Activated T-helper 2 cell treated with anti-CD3 and anti-CD28 coated beads, Interferon-gamma antibody, Interleukin-2, Interleukin-4, amounts not matched to agents 10 μg/mL and 5 μg/mL and 100 μg/mL, durations not matched to agents 14 hours and 24 hours and 36 hours (primary cell): ENCODE data around the gene DERL3. TPM values are rescaled to one million over a fixed set of nuclear protein-coding genes. Genes with fewer than 3 reads are reported as not detected.

Source experiments
- DNase-seq: peaks from one replicate; pipeline ENCODE4 v3.0.0; 2021; ENCODE audit warnings: low spot score
- H3K27ac Mint-ChIP-seq: one replicate; pipeline ENCODE4 v1.8.0; 2021; ENCODE audit warnings: mixed read lengths
- H3K27me3 Mint-ChIP-seq: one replicate; pipeline ENCODE4 v1.8.0; 2021; ENCODE audit warnings: low read depth, mixed read lengths
- H3K36me3 Mint-ChIP-seq: one replicate; pipeline ENCODE4 v1.8.0; 2021; ENCODE audit warnings: low read depth, mixed read lengths
- H3K4me1 Mint-ChIP-seq: one replicate; pipeline ENCODE4 v1.8.0; 2021; ENCODE audit warnings: low read depth, mixed read lengths
- H3K4me3 Mint-ChIP-seq: one replicate; pipeline ENCODE4 v1.8.0; 2021; ENCODE audit warnings: low read depth, mild to moderate bottlenecking, moderate library complexity, mixed read lengths
- H3K9me3 Mint-ChIP-seq: one replicate; pipeline ENCODE4 v1.8.0; 2021; ENCODE audit warnings: mixed read lengths
- intact Hi-C: fragments of 100-400 bp; cut with micrococcal nuclease; formaldehyde crosslinking; loops from one replicate; pipeline ENCODE4 v1.15.1; 2023
- total RNA-seq: library from RNA; stranded (reverse); gene quantifications from 2 replicates; pipeline ENCODE4 v1.2.3, GENCODE V29; 2022

Gene DERL3
- total RNA-seq, 1 donor from 2014 or later, result 10.3 TPM

DNA sequence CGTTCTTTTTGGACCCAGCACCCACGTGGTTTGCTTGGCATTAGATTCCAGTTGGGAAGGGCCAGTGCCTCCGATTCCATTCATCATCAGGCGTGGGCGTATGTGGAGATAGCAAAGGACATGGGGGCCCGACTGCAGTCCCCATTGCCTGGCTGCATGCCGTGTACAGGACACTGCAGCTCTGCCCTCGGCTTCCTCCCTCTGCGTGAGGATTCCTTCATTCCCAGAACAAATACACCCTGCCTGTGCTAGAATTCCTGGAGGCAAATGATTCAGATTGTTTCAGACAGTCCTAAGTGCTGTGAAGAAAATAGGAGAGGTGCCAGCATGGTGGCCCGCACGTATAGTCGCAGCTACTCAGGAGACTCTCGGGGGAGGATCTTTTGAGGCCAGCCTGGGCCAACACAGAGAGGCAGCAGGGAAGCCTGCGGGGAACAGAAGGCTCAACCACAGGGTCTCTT lies 15.4 kb downstream of the DERL3 start:
- H3K4me1 Mint-ChIP-seq, result peaks cover 25% of the 10 kb centered on the region
- intact Hi-C loops, result no loop called here
- peaks cover 70% of the 10 kb centered on the region for H3K36me3 Mint-ChIP-seq
- H3K27me3 Mint-ChIP-seq, result no peaks in the 10 kb centered on the region
- no peak for DNase-seq
- H3K4me3 Mint-ChIP-seq, result no peak overlapping the region
- no peak overlapping the region for H3K27ac Mint-ChIP-seq
- no peaks in the 10 kb centered on the region for H3K9me3 Mint-ChIP-seq

- Mint-ChIP-seq H3K27ac (peak overlapping the region; percentile 30), H3K4me3 (no peak overlapping the region)
- no peak for DNase-seq
Observed at GRCh38 chr22:23822101-23822671, 16.6 kb downstream of the DERL3 start.

GRCh38 chr22:23820748-23821211 lies 18.0 kb downstream of the DERL3 start:
- no peak overlapping the region for H3K4me3 Mint-ChIP-seq
- H3K27me3 Mint-ChIP-seq, result no peaks in the 10 kb centered on the region
- intact Hi-C loops, result no loop called here
- no peaks in the 10 kb centered on the region for H3K9me3 Mint-ChIP-seq
- DNase-seq, result peak; percentile 28
- peaks cover 78% of the 10 kb centered on the region for H3K36me3 Mint-ChIP-seq
- H3K4me1 Mint-ChIP-seq, result peaks cover 26% of the 10 kb centered on the region
- H3K27ac Mint-ChIP-seq, result peak overlapping the region; percentile 74

More at GRCh38 chr22:23822101-23822671, 16.6 kb downstream of the DERL3 start:
- Mint-ChIP-seq H3K36me3 (peaks cover 76% of the 10 kb centered on the region), H3K27me3 (no peaks in the 10 kb centered on the region), H3K4me1 (peaks cover 28% of the 10 kb centered on the region), H3K9me3 (no peaks in the 10 kb centered on the region)
- intact Hi-C loops, result no loop called here

GRCh38 chr22:23818541-23818940 lies 20.3 kb downstream of the DERL3 start:
- no peaks in the 10 kb centered on the region for H3K27me3 Mint-ChIP-seq
- no peak overlapping the region for H3K4me3 Mint-ChIP-seq
- H3K27ac Mint-ChIP-seq, result no peak overlapping the region
- peaks cover 74% of the 10 kb centered on the region for H3K36me3 Mint-ChIP-seq
- DNase-seq, result no peak
- H3K9me3 Mint-ChIP-seq, result no peaks in the 10 kb centered on the region
- H3K4me1 Mint-ChIP-seq, result peaks cover 21% of the 10 kb centered on the region
- intact Hi-C loops, result no loop called here

GRCh38 chr22:23817146-23817545 lies 21.7 kb downstream of the DERL3 start:
- no peak for DNase-seq
- intact Hi-C loops, result no loop called here
- Mint-ChIP-seq H3K9me3 (no peaks in the 10 kb centered on the region), H3K27me3 (no peaks in the 10 kb centered on the region), H3K27ac (peak overlapping the region; percentile 39), H3K4me3 (no peak overlapping the region), H3K36me3 (peaks cover 71% of the 10 kb centered on the region), H3K4me1 (peaks cover 21% of the 10 kb centered on the region)

- intact Hi-C loops, result no loop called here
- DNase-seq, result no peak
- Mint-ChIP-seq H3K4me3 (no peak overlapping the region), H3K9me3 (no peaks in the 10 kb centered on the region), H3K27ac (no peak overlapping the region), H3K27me3 (no peaks in the 10 kb centered on the region), H3K4me1 (peaks cover 21% of the 10 kb centered on the region), H3K36me3 (peaks cover 68% of the 10 kb centered on the region)
Observed at GRCh38 chr22:23816156-23816976, 22.4 kb downstream of the DERL3 start.

- no peak overlapping the region for H3K4me3 Mint-ChIP-seq
- H3K27me3 Mint-ChIP-seq, result no peaks in the 10 kb centered on the region
- intact Hi-C loops, result no loop called here
- H3K27ac Mint-ChIP-seq, result no peak overlapping the region
- H3K4me1 Mint-ChIP-seq, result peaks cover 19% of the 10 kb centered on the region
- H3K9me3 Mint-ChIP-seq, result no peaks in the 10 kb centered on the region
- H3K36me3 Mint-ChIP-seq, result peaks cover 68% of the 10 kb centered on the region
- no peak for DNase-seq
Observed at GRCh38 chr22:23815541-23816155, 23.2 kb downstream of the DERL3 start.

GRCh38 chr22:23812378-23812777 lies 26.4 kb downstream of the DERL3 start:
- H3K27ac Mint-ChIP-seq, result no peak overlapping the region
- no peak overlapping the region for H3K4me3 Mint-ChIP-seq
- peaks cover 55% of the 10 kb centered on the region for H3K36me3 Mint-ChIP-seq
- H3K27me3 Mint-ChIP-seq, result no peaks in the 10 kb centered on the region
- H3K4me1 Mint-ChIP-seq, result peaks cover 8% of the 10 kb centered on the region
- intact Hi-C loops, result no loop called here
- H3K9me3 Mint-ChIP-seq, result no peaks in the 10 kb centered on the region
- DNase-seq, result no peak

- intact Hi-C loops, result no loop called here
- Mint-ChIP-seq H3K27ac (no peak overlapping the region), H3K9me3 (no peaks in the 10 kb centered on the region), H3K36me3 (peaks cover 60% of the 10 kb centered on the region), H3K27me3 (no peaks in the 10 kb centered on the region), H3K4me3 (no peak overlapping the region), H3K4me1 (peaks cover 4% of the 10 kb centered on the region)
- DNase-seq, result no peak
Observed at GRCh38 chr22:23806837-23807236, 32.0 kb downstream of the DERL3 start.

- no peak overlapping the region for H3K4me3 Mint-ChIP-seq
- no peaks in the 10 kb centered on the region for H3K27me3 Mint-ChIP-seq
- no peak for DNase-seq
- H3K27ac Mint-ChIP-seq, result no peak overlapping the region
- H3K9me3 Mint-ChIP-seq, result no peaks in the 10 kb centered on the region
- intact Hi-C loops, result no loop called here
- peaks cover 59% of the 10 kb centered on the region for H3K36me3 Mint-ChIP-seq
- no peaks in the 10 kb centered on the region for H3K4me1 Mint-ChIP-seq
Observed at GRCh38 chr22:23804781-23805291, 34.0 kb downstream of the DERL3 start.

DNA sequence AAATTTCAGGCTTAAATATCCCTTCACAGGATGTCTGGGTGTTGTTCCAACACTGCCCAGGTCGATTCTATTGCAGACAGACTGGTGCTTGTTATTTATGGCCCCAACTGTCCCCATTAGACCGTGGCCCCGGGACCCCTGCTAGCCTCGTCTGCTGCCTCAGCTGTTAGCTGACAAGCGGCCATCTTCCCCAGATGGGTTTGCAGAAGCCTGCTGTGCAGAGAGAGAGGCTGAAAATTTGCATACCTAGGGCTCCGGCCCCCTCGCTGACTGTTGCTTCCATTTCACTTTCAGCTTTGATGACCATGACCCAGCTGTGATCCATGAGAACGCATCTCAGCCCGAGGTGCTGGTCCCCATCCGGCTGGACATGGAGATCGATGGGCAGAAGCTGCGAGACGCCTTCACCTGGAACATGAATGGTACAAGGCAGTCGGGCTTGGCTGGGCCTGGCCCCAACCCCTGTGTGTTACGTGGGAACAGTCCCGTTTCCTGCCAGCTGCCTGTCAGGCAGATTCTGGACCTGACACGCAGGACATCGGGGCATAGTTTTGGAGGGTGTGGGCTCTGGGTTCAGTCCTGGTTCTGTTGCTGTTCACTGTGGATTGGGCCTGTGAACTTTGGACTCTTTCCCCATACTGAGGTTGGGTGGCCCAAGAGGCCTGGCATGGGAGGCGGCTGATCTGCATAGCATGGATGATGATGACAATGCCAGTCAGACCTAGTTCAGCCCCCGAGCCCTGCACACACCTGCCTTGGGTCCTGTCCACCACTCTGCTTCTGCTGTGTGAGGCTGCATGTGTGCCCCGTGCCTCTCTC lies 35.6 kb downstream of the DERL3 start:
- H3K4me3 Mint-ChIP-seq, result no peak overlapping the region
- H3K36me3 Mint-ChIP-seq, result peaks cover 65% of the 10 kb centered on the region
- H3K9me3 Mint-ChIP-seq, result no peaks in the 10 kb centered on the region
- H3K27me3 Mint-ChIP-seq, result no peaks in the 10 kb centered on the region
- no peaks in the 10 kb centered on the region for H3K4me1 Mint-ChIP-seq
- no peak for DNase-seq
- intact Hi-C loops, result no loop called here
- H3K27ac Mint-ChIP-seq, result no peak overlapping the region

DNA sequence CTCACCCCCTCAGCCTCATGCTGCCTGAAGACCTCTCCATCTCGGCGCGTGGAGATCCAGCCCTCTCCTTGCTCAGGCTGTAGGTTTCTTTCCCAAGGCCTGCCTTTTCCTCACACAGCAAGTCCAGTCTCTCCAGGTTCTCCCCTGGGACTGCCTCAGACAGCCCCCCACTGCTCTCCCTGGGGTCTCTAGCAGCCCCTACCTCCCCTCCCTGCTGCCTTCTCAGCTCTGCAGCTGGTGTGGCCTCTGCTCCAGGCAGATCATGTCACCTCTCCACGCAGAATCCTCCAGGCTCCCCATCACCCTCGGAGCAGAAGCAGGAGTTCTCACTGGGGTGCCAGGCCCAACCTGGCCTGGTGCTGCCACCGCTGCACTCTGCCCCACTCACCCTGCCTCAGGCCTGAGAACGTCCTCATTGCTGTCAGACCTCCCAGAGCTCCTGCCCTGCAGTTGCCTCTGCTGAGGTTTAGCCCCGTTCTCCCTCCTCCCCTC lies 36.9 kb downstream of the DERL3 start:
- intact Hi-C loops, result no loop called here
- Mint-ChIP-seq H3K9me3 (no peaks in the 10 kb centered on the region), H3K4me1 (no peaks in the 10 kb centered on the region), H3K4me3 (no peak overlapping the region), H3K27me3 (no peaks in the 10 kb centered on the region), H3K36me3 (peaks cover 63% of the 10 kb centered on the region), H3K27ac (no peak overlapping the region)
- DNase-seq, result no peak
